Measurements from ENCODE around the gene TOP2A. TPM values are rescaled to one million over a fixed set of nuclear protein-coding genes. Genes with fewer than 3 reads are reported as not detected.

TOP2A gene
- total RNA-seq, 2 donors from 2014 or later = 46.2 to 124 TPM

DNA sequence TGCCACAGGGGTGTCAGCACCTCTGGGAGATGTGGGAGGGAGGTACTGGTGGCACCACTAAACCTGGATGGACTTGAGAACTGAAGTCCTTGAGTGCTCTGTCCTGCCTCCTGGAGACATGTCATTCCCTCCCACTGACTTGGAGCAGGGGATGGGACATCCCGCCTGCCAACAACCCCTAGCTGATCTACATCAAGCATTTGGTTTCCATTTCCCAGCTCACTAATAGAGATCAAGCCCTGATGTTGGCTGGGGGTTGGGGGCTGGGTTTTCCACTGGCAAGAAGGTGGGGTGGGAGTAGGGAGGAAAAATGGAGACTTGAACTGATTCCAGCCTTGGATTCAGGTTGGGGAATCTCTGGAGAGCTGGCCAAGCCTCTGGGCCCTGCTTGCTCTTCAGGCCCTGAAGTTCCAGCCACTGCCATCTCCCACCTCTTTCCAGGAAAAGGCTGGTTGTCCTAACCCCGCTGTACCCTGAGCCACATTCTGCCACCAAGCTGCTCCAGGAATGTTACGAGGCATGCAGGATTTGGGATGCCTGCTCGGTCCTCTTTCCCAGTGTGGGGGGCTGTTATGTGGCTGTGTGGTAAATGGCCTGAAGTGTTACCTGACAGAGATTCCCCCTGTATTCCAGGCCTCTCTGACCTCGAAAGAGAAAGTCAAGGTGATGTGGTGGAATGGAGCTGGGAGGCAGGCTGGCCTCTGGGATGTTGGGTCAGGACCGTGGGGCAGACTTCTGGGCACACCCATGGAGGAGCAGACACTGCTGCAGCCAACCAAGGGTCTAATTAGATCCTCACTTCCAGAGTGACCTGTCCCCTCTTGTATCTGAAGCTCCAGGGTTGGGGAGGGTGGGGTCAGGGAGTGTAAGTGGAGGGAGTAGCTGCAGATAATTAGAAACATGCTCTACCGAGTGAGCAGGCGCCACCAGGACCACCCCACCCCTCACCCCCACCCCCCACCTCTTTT lies 42.2 kb upstream of the TOP2A start:
- DNase-seq = no peak
- H3K9ac ChIP-seq (ENCODE audit: low read depth in 2 of 2, low read length in 2 of 2) = no peak overlapping the region
- H3K4me1 ChIP-seq = no peaks in the 10 kb centered on the region
- no peaks in the 10 kb centered on the region for H3K27me3 ChIP-seq
- no peak overlapping the region for H3K27ac ChIP-seq
- no peaks in the 10 kb centered on the region for H3K9me3 ChIP-seq
- intact Hi-C loops (cut with DNase I) = no loop called here
- no peak for TF ChIP-seq CTCF (IDR thresholded peaks at IDR 0.05)
- H3K36me3 ChIP-seq = no peaks in the 10 kb centered on the region
- H3K4me3 ChIP-seq = no peak overlapping the region

- no peaks in the 10 kb centered on the region for H3K9me3 ChIP-seq
- H3K36me3 ChIP-seq = peaks cover 5% of the 10 kb centered on the region
- intact Hi-C loops (cut with DNase I) = no loop called here
- no peak overlapping the region for H3K9ac ChIP-seq (ENCODE audit: low read depth in 2 of 2, low read length in 2 of 2)
- H3K27ac ChIP-seq = no peak overlapping the region
- no peak for TF ChIP-seq CTCF (IDR thresholded peaks at IDR 0.05)
- no peaks in the 10 kb centered on the region for H3K27me3 ChIP-seq
- no peak overlapping the region for H3K4me3 ChIP-seq
- no peaks in the 10 kb centered on the region for H3K4me1 ChIP-seq
- no peak for DNase-seq
Measured at GRCh38 chr17:40458851-40459482, 41.3 kb upstream of the TOP2A start.

GRCh38 chr17:40457964-40458791 lies 40.5 kb upstream of the TOP2A start:
- Histone ChIP-seq H3K9me3 (no peaks in the 10 kb centered on the region), H3K27me3 (no peaks in the 10 kb centered on the region), H3K4me1 (no peaks in the 10 kb centered on the region), H3K4me3 (no peak overlapping the region), H3K27ac (no peak overlapping the region), H3K36me3 (peaks cover 9% of the 10 kb centered on the region), H3K9ac (ENCODE audit: low read depth in 2 of 2, low read length in 2 of 2) (no peak overlapping the region)
- intact Hi-C loops (cut with DNase I) = no loop called here
- no peak for DNase-seq
- no peak for TF ChIP-seq CTCF (IDR thresholded peaks at IDR 0.05)

- intact Hi-C loops (cut with DNase I) = no loop called here
- no peak for TF ChIP-seq CTCF (IDR thresholded peaks at IDR 0.05)
- no peak overlapping the region for H3K27ac ChIP-seq
- H3K9ac ChIP-seq (ENCODE audit: low read depth in 2 of 2, low read length in 2 of 2) = no peak overlapping the region
- H3K9me3 ChIP-seq = no peaks in the 10 kb centered on the region
- no peaks in the 10 kb centered on the region for H3K27me3 ChIP-seq
- DNase-seq = no peak
- no peak overlapping the region for H3K4me3 ChIP-seq
- H3K36me3 ChIP-seq = peaks cover 9% of the 10 kb centered on the region
- H3K4me1 ChIP-seq = no peaks in the 10 kb centered on the region
Measured at GRCh38 chr17:40457369-40457768, 39.7 kb upstream of the TOP2A start.

DNA sequence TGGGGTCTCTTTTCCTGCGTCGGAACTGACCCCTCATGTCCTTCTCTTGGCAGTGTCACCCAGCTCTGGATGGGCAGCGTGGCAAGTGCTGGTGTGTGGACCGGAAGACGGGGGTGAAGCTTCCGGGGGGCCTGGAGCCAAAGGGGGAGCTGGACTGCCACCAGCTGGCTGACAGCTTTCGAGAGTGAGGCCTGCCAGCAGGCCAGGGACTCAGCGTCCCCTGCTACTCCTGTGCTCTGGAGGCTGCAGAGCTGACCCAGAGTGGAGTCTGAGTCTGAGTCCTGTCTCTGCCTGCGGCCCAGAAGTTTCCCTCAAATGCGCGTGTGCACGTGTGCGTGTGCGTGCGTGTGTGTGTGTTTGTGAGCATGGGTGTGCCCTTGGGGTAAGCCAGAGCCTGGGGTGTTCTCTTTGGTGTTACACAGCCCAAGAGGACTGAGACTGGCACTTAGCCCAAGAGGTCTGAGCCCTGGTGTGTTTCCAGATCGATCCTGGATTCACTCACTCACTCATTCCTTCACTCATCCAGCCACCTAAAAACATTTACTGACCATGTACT lies 38.8 kb upstream of the TOP2A start:
- no peak overlapping the region for H3K9ac ChIP-seq (ENCODE audit: low read depth in 2 of 2, low read length in 2 of 2)
- H3K27ac ChIP-seq = no peak overlapping the region
- intact Hi-C loops (cut with DNase I) = no loop called here
- no peaks in the 10 kb centered on the region for H3K9me3 ChIP-seq
- no peaks in the 10 kb centered on the region for H3K4me1 ChIP-seq
- no peak for DNase-seq
- H3K27me3 ChIP-seq = no peaks in the 10 kb centered on the region
- H3K36me3 ChIP-seq = peaks cover 9% of the 10 kb centered on the region
- no peak overlapping the region for H3K4me3 ChIP-seq
- TF ChIP-seq CTCF (IDR thresholded peaks at IDR 0.05) = no peak
